CD4-positive, alpha-beta memory T cell (primary cell): ENCODE results near the gene PUS10. TPM values are rescaled to one million over a fixed set of nuclear protein-coding genes. Genes with fewer than 3 reads are reported as not detected.
"Not testable (repeated sequence)": the region's sequence is repeated elsewhere in the genome, so short reads cannot be mapped to it uniquely, and the experiment has no call there.

Experiments
- CTCF ChIA-PET: fragments of 350-600 bp; sonication (Branson Sonifier 250); formaldehyde crosslinking; loops from one replicate; lab custom pipeline; 2021; ENCODE audit warnings: inconsistent platforms; ENCODE audit not compliant: partially characterized antibody; lab: Charles Lee
- POLR2A ChIA-PET: fragments of 350-600 bp; sonication (Branson Sonifier 250); formaldehyde crosslinking; loops from one replicate; lab custom pipeline; 2021; ENCODE audit not compliant: partially characterized antibody; lab: Charles Lee
- DNase-seq, 5 donors: peaks; one replicate each; pipeline versions ENCODE4 v3.0.0 to v3.0.0-alpha.2; 2020 to 2022; ENCODE audit warnings: mixed read lengths in 1 of 5
- H3K27ac ChIP-seq: one replicate; pipeline ENCODE4 v1.7.0; 2013; ENCODE audit warnings: low read depth, low read length
- H3K27me3 ChIP-seq: 2 replicates; pipeline ENCODE4 v1.7.0; 2013; ENCODE audit warnings: mild to moderate bottlenecking, low read length, moderate library complexity; ENCODE audit not compliant: insufficient read depth
- H3K36me3 ChIP-seq: 2 replicates; pipeline ENCODE4 v1.7.0; 2013; ENCODE audit warnings: mild to moderate bottlenecking, low read length, moderate library complexity; ENCODE audit not compliant: insufficient read depth
- H3K4me1 ChIP-seq: 2 replicates; pipeline ENCODE4 v1.7.0; 2013; ENCODE audit warnings: mild to moderate bottlenecking, low read length, moderate library complexity; ENCODE audit not compliant: insufficient read depth
- H3K4me3 ChIP-seq, 2 donors: one replicate each; pipeline ENCODE4 v1.7.0; 2013; ENCODE audit warnings: low read length in 2 of 2, mild to moderate bottlenecking in 1 of 2
- H3K9me3 ChIP-seq, 2 donors: one replicate each; pipeline ENCODE4 v1.7.0; 2013; ENCODE audit warnings: low read length in 2 of 2, control low read depth in 1 of 2; ENCODE audit not compliant: control insufficient read depth in 1 of 2
- H3K27ac Mint-ChIP-seq, 7 donors: one replicate each; pipeline ENCODE4 v1.8.0; 2020 to 2021; ENCODE audit warnings: mixed read lengths in 7 of 7, mild to moderate bottlenecking in 6 of 7, inconsistent platforms in 3 of 7, moderate library complexity in 3 of 7
- H3K27me3 Mint-ChIP-seq, 2 donors: one replicate each; pipeline ENCODE4 v1.8.0; 2020 to 2021; ENCODE audit warnings: mixed read lengths in 2 of 2
- H3K36me3 Mint-ChIP-seq, 2 donors: one replicate each; pipeline ENCODE4 v1.8.0; 2020 to 2021; ENCODE audit warnings: mixed read lengths in 2 of 2, inconsistent platforms in 1 of 2, mild to moderate bottlenecking in 1 of 2
- H3K4me1 Mint-ChIP-seq, 4 donors: one replicate each; pipeline ENCODE4 v1.8.0; 2020 to 2021; ENCODE audit warnings: mixed read lengths in 4 of 4, mild to moderate bottlenecking in 1 of 4
- H3K4me3 Mint-ChIP-seq, 8 donors: one replicate each; pipeline ENCODE4 v1.8.0; 2020 to 2021; ENCODE audit warnings: mixed read lengths in 8 of 8, mild to moderate bottlenecking in 7 of 8, moderate library complexity in 6 of 8, inconsistent platforms in 3 of 8
- H3K9me3 Mint-ChIP-seq, 8 donors: one replicate each; pipeline ENCODE4 v1.8.0; 2020 to 2021; ENCODE audit warnings: mixed read lengths in 8 of 8, mild to moderate bottlenecking in 5 of 8, inconsistent platforms in 3 of 8, moderate library complexity in 1 of 8
- intact Hi-C: fragments of 100-400 bp; cut with micrococcal nuclease; formaldehyde crosslinking; loops from one replicate; pipeline ENCODE4 v1.15.1; 2023
- polyA plus RNA-seq, 2 donors: library from polyadenylated mRNA; unstranded; fragments of 300-500 nt; fragmentation: Illumina TruSeq; gene quantifications; one replicate each; pipeline ENCODE4 v1.2.3, GENCODE V29; 2021
- total RNA-seq, 2 experiments: library from RNA; stranded (reverse); gene quantifications; one replicate each; pipeline ENCODE4 v1.2.3, GENCODE V29; 2021

PUS10 gene
- total and polyA plus RNA-seq, 4 experiments from 2014 or later, result 3.4 to 8.0 (median 5.6) TPM

- no peaks in the 10 kb centered on the region for H3K9me3 Mint-ChIP-seq
- H3K4me1 Mint-ChIP-seq, result peaks cover 4 to 17% (median 11%) of the 10 kb centered on the region in 4 donors
- Histone ChIP-seq H3K9me3 (no peaks in the 10 kb centered on the region), H3K27ac (no peak overlapping the region), H3K4me3 (no peak overlapping the region), H3K4me1 (peaks cover 12% of the 10 kb centered on the region), H3K27me3 (no peaks in the 10 kb centered on the region), H3K36me3 (no peaks in the 10 kb centered on the region)
- no peaks in the 10 kb centered on the region for H3K27me3 Mint-ChIP-seq
- intact Hi-C loops, result no loop called here
- no peak overlapping the region for H3K27ac Mint-ChIP-seq
- H3K4me3 Mint-ChIP-seq, result no peak overlapping the region
- peaks cover 4 to 15% of the 10 kb centered on the region in 2 donors for H3K36me3 Mint-ChIP-seq
- ChIA-PET POLR2A (interaction anchor here (0.6 kb wide), 1 partner anchor 1583 kb away, joined by 3 read pairs; no protein-coding TSS in a partner anchor), CTCF (interaction anchor here (0.8 to 0.9 kb wide), 2 partner anchors 37 to 54 kb away, joined by 3 read pairs; no protein-coding TSS in a partner anchor)
- no peak for DNase-seq
These were observed 72.7 kb downstream of the PUS10 start for GRCh38 chr2:60945341-60945740.

GRCh38 chr2:60939622-60940021, 78.4 kb downstream of the PUS10 start:
- H3K36me3 ChIP-seq, result peaks cover 6% of the 10 kb centered on the region
- H3K36me3 Mint-ChIP-seq, result peaks cover 6 to 43% of the 10 kb centered on the region in 2 donors
- no peak for DNase-seq
- H3K4me3 ChIP-seq, result no peak overlapping the region
- peaks cover 7 to 10% (median 8%) of the 10 kb centered on the region in 4 donors for H3K4me1 Mint-ChIP-seq
- H3K4me3 Mint-ChIP-seq, result no peak overlapping the region
- H3K27me3 ChIP-seq, result no peaks in the 10 kb centered on the region
- H3K4me1 ChIP-seq, result no peaks in the 10 kb centered on the region
- no peaks in the 10 kb centered on the region for H3K27me3 Mint-ChIP-seq
- intact Hi-C loops, result no loop called here
- no peak overlapping the region for H3K27ac ChIP-seq
- ChIA-PET CTCF (no interaction called here), POLR2A (interaction anchor here (1.1 kb wide), 1 partner anchor 26 kb away, joined by 3 read pairs; no protein-coding TSS in a partner anchor)
- H3K27ac Mint-ChIP-seq, result no peak overlapping the region
- no peaks in the 10 kb centered on the region for H3K9me3 Mint-ChIP-seq
- no peaks in the 10 kb centered on the region for H3K9me3 ChIP-seq

- Mint-ChIP-seq H3K4me3 (peak overlapping the region in 1 of 8 donors; percentile 18), H3K27ac (peak overlapping the region in 2 of 7 donors; percentile 31 to 67), H3K9me3 (no peaks in the 10 kb centered on the region), H3K4me1 (peaks cover 7 to 14% (median 8%) of the 10 kb centered on the region in 4 donors), H3K36me3 (peaks cover 8 to 50% of the 10 kb centered on the region in 2 donors), H3K27me3 (no peaks in the 10 kb centered on the region)
- Histone ChIP-seq H3K4me1 (no peaks in the 10 kb centered on the region), H3K27ac (no peak overlapping the region), H3K36me3 (peaks cover 6% of the 10 kb centered on the region), H3K4me3 (no peak overlapping the region), H3K9me3 (no peaks in the 10 kb centered on the region), H3K27me3 (no peaks in the 10 kb centered on the region)
- DNase-seq, result no peak
- ChIA-PET CTCF (no interaction called here), POLR2A (interaction anchor here (1.1 kb wide), 1 partner anchor 27 kb away, joined by 3 read pairs; no protein-coding TSS in a partner anchor)
- intact Hi-C loops, result no loop called here
These were observed 79.8 kb downstream of the PUS10 start for GRCh38 chr2:60938301-60938700.

GRCh38 chr2:60936757-60937156, 81.3 kb downstream of the PUS10 start:
- no peak overlapping the region for H3K4me3 Mint-ChIP-seq
- POLR2A ChIA-PET, result interaction anchor here (1.0 kb wide), 1 partner anchor 10 kb away, joined by 3 read pairs; no protein-coding TSS in a partner anchor

GRCh38 chr2:60934165-60934722, 83.8 kb downstream of the PUS10 start:
- no peaks in the 10 kb centered on the region for H3K27me3 Mint-ChIP-seq
- peaks cover 16 to 52% of the 10 kb centered on the region in 2 donors for H3K36me3 Mint-ChIP-seq
- H3K27ac ChIP-seq, result no peak overlapping the region
- H3K36me3 ChIP-seq, result peaks cover 6% of the 10 kb centered on the region
- peaks cover 4 to 12% (median 7%) of the 10 kb centered on the region in 4 donors for H3K4me1 Mint-ChIP-seq
- intact Hi-C loops, result no loop called here
- H3K27me3 ChIP-seq, result no peaks in the 10 kb centered on the region
- no peaks in the 10 kb centered on the region for H3K4me1 ChIP-seq
- DNase-seq, result no peak
- H3K27ac Mint-ChIP-seq, result peak overlapping the region in 3 of 7 donors; percentile 33 to 71 (median 43)
- H3K4me3 ChIP-seq, result no peak overlapping the region
- no peaks in the 10 kb centered on the region for H3K9me3 ChIP-seq
- CTCF ChIA-PET, result interaction anchor here (2.1 kb wide), 1 partner anchor 65 kb away, joined by 4 read pairs; no protein-coding TSS in a partner anchor
- H3K4me3 Mint-ChIP-seq, result no peak overlapping the region
- POLR2A ChIA-PET, result no interaction called here
- H3K9me3 Mint-ChIP-seq, result no peaks in the 10 kb centered on the region

More at GRCh38 chr2:60936757-60937156, 81.3 kb downstream of the PUS10 start:
- Mint-ChIP-seq H3K36me3 (peaks cover 13 to 54% of the 10 kb centered on the region in 2 donors), H3K4me1 (peaks cover 8 to 14% (median 9%) of the 10 kb centered on the region in 4 donors), H3K9me3 (no peaks in the 10 kb centered on the region), H3K27me3 (no peaks in the 10 kb centered on the region), H3K27ac (no peak overlapping the region)
- CTCF ChIA-PET, result no interaction called here
- H3K27ac ChIP-seq, result no peak overlapping the region
- H3K4me3 ChIP-seq, result no peak overlapping the region
- intact Hi-C loops, result no loop called here
- H3K9me3 ChIP-seq, result no peaks in the 10 kb centered on the region
- peaks cover 6% of the 10 kb centered on the region for H3K36me3 ChIP-seq
- H3K27me3 ChIP-seq, result no peaks in the 10 kb centered on the region
- H3K4me1 ChIP-seq, result no peaks in the 10 kb centered on the region
- DNase-seq, result no peak

GRCh38 chr2:60932954-60933353, 85.1 kb downstream of the PUS10 start:
- H3K4me1 Mint-ChIP-seq, result peaks cover 0 to 10% (median 4%) of the 10 kb centered on the region in 4 donors
- H3K4me3 ChIP-seq, result no peak overlapping the region
- no peaks in the 10 kb centered on the region for H3K27me3 Mint-ChIP-seq
- no peak for DNase-seq
- H3K36me3 ChIP-seq, result peaks cover 6% of the 10 kb centered on the region
- peaks cover 15 to 39% of the 10 kb centered on the region in 2 donors for H3K36me3 Mint-ChIP-seq
- intact Hi-C loops, result no loop called here
- no peak overlapping the region for H3K27ac ChIP-seq
- no peak overlapping the region for H3K4me3 Mint-ChIP-seq
- H3K27me3 ChIP-seq, result no peaks in the 10 kb centered on the region
- peak overlapping the region in 4 of 7 donors; percentile 1 to 33 (median 10) for H3K27ac Mint-ChIP-seq
- H3K9me3 ChIP-seq, result no peaks in the 10 kb centered on the region
- no peaks in the 10 kb centered on the region for H3K9me3 Mint-ChIP-seq
- H3K4me1 ChIP-seq, result no peaks in the 10 kb centered on the region
- CTCF ChIA-PET, result no interaction called here
- POLR2A ChIA-PET, result no interaction called here

GRCh38 chr2:60932061-60932460, 86.0 kb downstream of the PUS10 start:
- H3K27ac ChIP-seq, H3K9me3 ChIP-seq, DNase-seq, CTCF ChIA-PET, H3K4me1 Mint-ChIP-seq, H3K27me3 ChIP-seq, POLR2A ChIA-PET, H3K27me3 Mint-ChIP-seq, H3K36me3 ChIP-seq, H3K9me3 Mint-ChIP-seq, intact Hi-C loops, H3K4me3 ChIP-seq, H3K4me3 Mint-ChIP-seq, H3K4me1 ChIP-seq: not testable (repeated sequence)
- Mint-ChIP-seq H3K36me3 (peaks cover 23 to 39% of the 10 kb centered on the region in 2 donors), H3K27ac (peak overlapping the region in 1 of 7 donors; percentile 73)
